Measurements from ENCODE around the gene RUSC1. TPM values are rescaled to one million over a fixed set of nuclear protein-coding genes. Genes with fewer than 3 reads are reported as not detected.
"Not testable (repeated sequence)": the region's sequence is repeated elsewhere in the genome, so short reads cannot be mapped to it uniquely, and the experiment has no call there.

Gene RUSC1
- total and polyA plus RNA-seq, 5 experiments from 2014 or later = 4.4 to 16.3 (median 7.9) TPM

GRCh38 chr1:155326631-155327037 is 5.9 kb downstream of the RUSC1 start:
- POLR2A ChIA-PET = no interaction called here
- ATAC-seq (no peak), DNase-seq (no peak)
- Mint-ChIP-seq H3K27me3 (no peaks in the 10 kb centered on the region), H3K4me1 (peaks cover 5 to 22% (median 17%) of the 10 kb centered on the region in 4 donors), H3K9me3 (no peaks in the 10 kb centered on the region), H3K4me3 (peak overlapping the region in 1 of 10 donors; percentile 27), H3K27ac (peak overlapping the region in 4 of 10 donors; percentile 38 to 95 (median 80)), H3K36me3 (peaks cover 0 to 25% (median 5%) of the 10 kb centered on the region in 3 donors)

GRCh38 chr1:155327981-155328380 is 7.3 kb downstream of the RUSC1 start:
- DNase-seq = no peak
- POLR2A ChIA-PET = interaction anchor here (0.6 kb wide), 1 partner anchor 83 kb away, joined by 3 read pairs; no protein-coding TSS in a partner anchor
- H3K27me3 Mint-ChIP-seq = no peaks in the 10 kb centered on the region
- no peak for ATAC-seq
- peak overlapping the region in 5 of 10 donors; percentile 12 to 59 (median 42) for H3K27ac Mint-ChIP-seq
- peaks cover 0 to 26% (median 5%) of the 10 kb centered on the region in 3 donors for H3K36me3 Mint-ChIP-seq
- H3K4me3 Mint-ChIP-seq = peak overlapping the region in 1 of 10 donors; percentile 66
- no peaks in the 10 kb centered on the region for H3K9me3 Mint-ChIP-seq
- H3K4me1 Mint-ChIP-seq = peaks cover 5 to 18% (median 10%) of the 10 kb centered on the region in 4 donors

GRCh38 chr1:155328856-155329255 is 8.2 kb downstream of the RUSC1 start:
- Mint-ChIP-seq H3K4me1 (peaks cover 5 to 18% (median 10%) of the 10 kb centered on the region in 4 donors), H3K27ac (peak overlapping the region in 3 of 10 donors; percentile 19 to 71 (median 27)), H3K36me3 (peaks cover 4 to 32% (median 8%) of the 10 kb centered on the region in 3 donors)
- H3K4me3 Mint-ChIP-seq, ATAC-seq, H3K9me3 Mint-ChIP-seq, H3K27me3 Mint-ChIP-seq, DNase-seq: not testable (repeated sequence)
- POLR2A ChIA-PET = interaction anchor here (0.7 kb wide), 1 partner anchor 71 kb away, joined by 3 read pairs; no protein-coding TSS in a partner anchor

- POLR2A ChIA-PET = no interaction called here
- H3K4me1 Mint-ChIP-seq = peaks cover 5 to 14% (median 8%) of the 10 kb centered on the region in 4 donors
- no peak for ATAC-seq
- no peaks in the 10 kb centered on the region for H3K27me3 Mint-ChIP-seq
- no peaks in the 10 kb centered on the region for H3K9me3 Mint-ChIP-seq
- no peak for DNase-seq
- H3K36me3 Mint-ChIP-seq = peaks cover 4 to 39% (median 11%) of the 10 kb centered on the region in 3 donors
- H3K27ac Mint-ChIP-seq = peak overlapping the region in 2 of 10 donors; percentile 31 to 75
- H3K4me3 Mint-ChIP-seq = no peak overlapping the region
Observed at GRCh38 chr1:155329980-155330598, 9.4 kb downstream of the RUSC1 start.

- Mint-ChIP-seq H3K9me3 (no peaks in the 10 kb centered on the region), H3K36me3 (peaks cover 4 to 70% (median 20%) of the 10 kb centered on the region in 3 donors), H3K27me3 (no peaks in the 10 kb centered on the region), H3K4me3 (no peak overlapping the region), H3K27ac (peak overlapping the region in 3 of 10 donors; percentile 8 to 47 (median 34)), H3K4me1 (peaks cover 0 to 1% (median 0%) of the 10 kb centered on the region in 4 donors)
- POLR2A ChIA-PET = no interaction called here
- DNase-seq = no peak
- ATAC-seq = no peak
Observed at GRCh38 chr1:155334962-155335361, 14.3 kb downstream of the RUSC1 start.

- no peak for ATAC-seq
- DNase-seq = no peak
- H3K4me1 Mint-ChIP-seq = peaks cover 0 to 1% (median 0%) of the 10 kb centered on the region in 4 donors
- H3K4me3 Mint-ChIP-seq = no peak overlapping the region
- no peaks in the 10 kb centered on the region for H3K9me3 Mint-ChIP-seq
- no peaks in the 10 kb centered on the region for H3K27me3 Mint-ChIP-seq
- peak overlapping the region in 2 of 10 donors; percentile 14 to 34 for H3K27ac Mint-ChIP-seq
- H3K36me3 Mint-ChIP-seq = peaks cover 0 to 89% (median 23%) of the 10 kb centered on the region in 3 donors
- POLR2A ChIA-PET = no interaction called here
Observed at GRCh38 chr1:155339515-155340097, 18.9 kb downstream of the RUSC1 start.

GRCh38 chr1:155342842-155343241 is 22.1 kb downstream of the RUSC1 start:
- POLR2A ChIA-PET = no interaction called here
- ATAC-seq (no peak), DNase-seq (no peak)
- peak overlapping the region in 1 of 10 donors; percentile 59 for H3K27ac Mint-ChIP-seq
- H3K4me3 Mint-ChIP-seq = no peak overlapping the region
- H3K27me3 Mint-ChIP-seq = no peaks in the 10 kb centered on the region
- peaks cover 0 to 95% (median 22%) of the 10 kb centered on the region in 3 donors for H3K36me3 Mint-ChIP-seq
- H3K4me1 Mint-ChIP-seq = no peaks in the 10 kb centered on the region
- H3K9me3 Mint-ChIP-seq = no peaks in the 10 kb centered on the region

- H3K9me3 Mint-ChIP-seq = no peaks in the 10 kb centered on the region
Observed at GRCh38 chr1:155352631-155353030, 31.9 kb downstream of the RUSC1 start.

GRCh38 chr1:155360051-155360450 is 39.4 kb downstream of the RUSC1 start:
- H3K27me3 Mint-ChIP-seq = no peaks in the 10 kb centered on the region
- peak overlapping the region in 1 of 10 donors; percentile 32 for H3K27ac Mint-ChIP-seq
- no peak for DNase-seq
- POLR2A ChIA-PET = no interaction called here
- H3K36me3 Mint-ChIP-seq = peaks cover 0 to 63% (median 11%) of the 10 kb centered on the region in 3 donors
- no peaks in the 10 kb centered on the region for H3K9me3 Mint-ChIP-seq
- no peaks in the 10 kb centered on the region for H3K4me1 Mint-ChIP-seq
- H3K4me3 Mint-ChIP-seq = no peak overlapping the region
- ATAC-seq = no peak

More at GRCh38 chr1:155352631-155353030, 31.9 kb downstream of the RUSC1 start:
- DNase-seq = no peak
- Mint-ChIP-seq H3K27ac (peak overlapping the region in 3 of 10 donors; percentile 9 to 31 (median 27)), H3K4me1 (no peaks in the 10 kb centered on the region), H3K36me3 (peaks cover 0 to 94% (median 25%) of the 10 kb centered on the region in 3 donors), H3K4me3 (no peak overlapping the region), H3K27me3 (no peaks in the 10 kb centered on the region)
- POLR2A ChIA-PET = no interaction called here
- ATAC-seq = no peak

- peaks cover 4 to 79% (median 17%) of the 10 kb centered on the region in 3 donors for H3K36me3 Mint-ChIP-seq
- DNase-seq = no peak
Observed at GRCh38 chr1:155379180-155379579, 58.5 kb downstream of the RUSC1 start.

GRCh38 chr1:155379631-155380090 is 59.0 kb downstream of the RUSC1 start:
- DNase-seq = peak in 2 of 10 donors; percentile 23 to 31
- ATAC-seq = no peak

More at GRCh38 chr1:155379180-155379579, 58.5 kb downstream of the RUSC1 start:
- POLR2A ChIA-PET = no interaction called here
- H3K4me3 Mint-ChIP-seq = no peak overlapping the region
- H3K27me3 Mint-ChIP-seq = no peaks in the 10 kb centered on the region
- H3K4me1 Mint-ChIP-seq = peaks cover 6 to 13% (median 10%) of the 10 kb centered on the region in 4 donors
- peak overlapping the region in 4 of 10 donors; percentile 4 to 65 (median 34) for H3K27ac Mint-ChIP-seq
- no peaks in the 10 kb centered on the region for H3K9me3 Mint-ChIP-seq
- ATAC-seq = no peak

More at GRCh38 chr1:155379631-155380090, 59.0 kb downstream of the RUSC1 start:
- POLR2A ChIA-PET = no interaction called here
- Mint-ChIP-seq H3K9me3 (no peaks in the 10 kb centered on the region), H3K27me3 (no peaks in the 10 kb centered on the region), H3K36me3 (peaks cover 4 to 79% (median 13%) of the 10 kb centered on the region in 3 donors), H3K27ac (peak overlapping the region in 4 of 10 donors; percentile 9 to 65 (median 54)), H3K4me3 (no peak overlapping the region), H3K4me1 (peaks cover 6 to 13% (median 10%) of the 10 kb centered on the region in 4 donors)
